Esophagus (tissue), 2 donors: ENCODE results near the gene CAMK2G. TPM values are rescaled to one million over a fixed set of nuclear protein-coding genes. Genes with fewer than 3 reads are reported as not detected.

ENCODE experiments used
- H3K27ac ChIP-seq, 2 donors: one replicate each; pipeline ENCODE4 v1.5.1; 2013; ENCODE audit warnings: low read depth in 2 of 2, mild to moderate bottlenecking in 2 of 2, inconsistent platforms in 1 of 2, low read length in 1 of 2, moderate library complexity in 1 of 2
- H3K27me3 ChIP-seq, 2 donors: one replicate each; pipeline ENCODE4 v1.6.1; 2013; ENCODE audit warnings: low read length in 2 of 2, control low read depth in 1 of 2, mild to moderate bottlenecking in 1 of 2; ENCODE audit not compliant: insufficient read depth in 2 of 2, control insufficient read depth in 1 of 2
- H3K36me3 ChIP-seq, 2 donors: one replicate each; pipeline ENCODE4 v1.6.1; 2013; ENCODE audit warnings: low read length in 1 of 2; ENCODE audit not compliant: control insufficient read depth in 2 of 2, insufficient read depth in 2 of 2
- H3K4me1 ChIP-seq, 2 donors: one replicate each; pipeline ENCODE4 v1.6.1; 2013; ENCODE audit warnings: low read length in 1 of 2; ENCODE audit not compliant: control insufficient read depth in 2 of 2, insufficient read depth in 2 of 2
- H3K4me3 ChIP-seq, 2 donors: one replicate each; pipeline ENCODE4 v1.5.1; 2013; ENCODE audit warnings: low read length in 2 of 2, mild to moderate bottlenecking in 2 of 2, low read depth in 1 of 2, moderate library complexity in 1 of 2
- H3K9me3 ChIP-seq, 2 donors: one replicate each; pipeline ENCODE4 v1.6.1; 2013; ENCODE audit warnings: mild to moderate bottlenecking in 2 of 2, low read depth in 1 of 2, low read length in 1 of 2, moderate library complexity in 1 of 2; ENCODE audit not compliant: control insufficient read depth in 2 of 2, insufficient read depth in 1 of 2
- WGBS, 2 donors: extraction: QIAGEN DNeasy Blood & Tissue Kit; methylation state at CpG; one replicate each; pipeline ENCODE4 v1.1.7; 2013; 5-methylcytosine and 5-hydroxymethylcytosine counted together
- polyA plus RNA-seq, 2 donors: library from polyadenylated mRNA; stranded (reverse); fragments of 200-250 nt; gene quantifications; one replicate each; pipeline ENCODE4 v1.2.3, GENCODE V29; 2013
- donor health status: healthy with polysubstance abuse.
- donor health status: Bipolar disorder and iron deficiency.

The CAMK2G gene
- polyA plus RNA-seq, 2 donors = 16.1 to 25.3 TPM

- H3K9me3 ChIP-seq = no peaks in the 10 kb centered on the region
- H3K36me3 ChIP-seq = peaks cover 0 to 21% of the 10 kb centered on the region in 2 donors
- WGBS, 2 donors = 79 to 80% methylated on average over 10 of the region's 10 CpGs
- H3K27ac ChIP-seq = no peak overlapping the region
- peaks cover 6 to 28% of the 10 kb centered on the region in 2 donors for H3K4me1 ChIP-seq
- H3K4me3 ChIP-seq = no peak overlapping the region
- H3K27me3 ChIP-seq = no peaks in the 10 kb centered on the region
Observed at GRCh38 chr10:73914036-73914435, 39.7 kb upstream of the CAMK2G start.

GRCh38 chr10:73911553-73912004 lies 37.2 kb upstream of the CAMK2G start:
- Histone ChIP-seq H3K36me3 (peaks cover 0 to 20% of the 10 kb centered on the region in 2 donors), H3K4me3 (peak overlapping the region; percentile 63), H3K4me1 (peaks cover 6 to 27% of the 10 kb centered on the region in 2 donors), H3K27me3 (no peaks in the 10 kb centered on the region), H3K27ac (peak overlapping the region; percentile 17 to 23), H3K9me3 (no peaks in the 10 kb centered on the region)
- 9 to 13% methylated on average over 14 of the region's 14 CpGs for WGBS, 2 donors

- WGBS, 2 donors = 1% methylated on average over 26 to 74 of the region's 74 CpGs
- Histone ChIP-seq H3K36me3 (peaks cover 0 to 15% of the 10 kb centered on the region in 2 donors), H3K27ac (peak within 1 kb of the TSS; percentile 17 to 23)
Observed at GRCh38 chr10:73910764-73911552, 36.6 kb upstream of the CAMK2G start, which contains the start of gene PLAU. Gene PLAU, plus strand, starts transcription at chr10:73911132. Its CDS starts 424 bp downstream, at chr10:73911556.

GRCh38 chr10:73910401-73910763 lies 36.0 kb upstream of the CAMK2G start:
- 26 to 34% methylated on average over 9 of the region's 9 CpGs for WGBS, 2 donors

More at GRCh38 chr10:73910764-73911552, 36.6 kb upstream of the CAMK2G start, which contains the start of gene PLAU:
- Histone ChIP-seq H3K4me1 (peaks cover 6 to 27% of the 10 kb centered on the region in 2 donors), H3K9me3 (no peaks in the 10 kb centered on the region), H3K4me3 (peak within 1 kb of the TSS; percentile 63), H3K27me3 (no peaks in the 10 kb centered on the region)

GRCh38 chr10:73909540-73910115 lies 35.3 kb upstream of the CAMK2G start:
- WGBS, 2 donors = 70 to 81% methylated on average over 4 of the region's 4 CpGs
- Histone ChIP-seq H3K27me3 (no peaks in the 10 kb centered on the region), H3K27ac (peak overlapping the region in 1 of 2 donors; percentile 23), H3K9me3 (no peaks in the 10 kb centered on the region), H3K4me3 (no peak overlapping the region), H3K36me3 (peaks cover 0 to 9% of the 10 kb centered on the region in 2 donors), H3K4me1 (peaks cover 6 to 24% of the 10 kb centered on the region in 2 donors)

More at GRCh38 chr10:73910401-73910763, 36.0 kb upstream of the CAMK2G start:
- Histone ChIP-seq H3K36me3 (peaks cover 0 to 13% of the 10 kb centered on the region in 2 donors), H3K4me3 (peak overlapping the region; percentile 63), H3K27me3 (no peaks in the 10 kb centered on the region), H3K9me3 (no peaks in the 10 kb centered on the region), H3K4me1 (peaks cover 6 to 24% of the 10 kb centered on the region in 2 donors), H3K27ac (peak overlapping the region; percentile 17 to 23)

GRCh38 chr10:73908853-73909539 lies 34.6 kb upstream of the CAMK2G start:
- peaks cover 0 to 7% of the 10 kb centered on the region in 2 donors for H3K36me3 ChIP-seq
- H3K4me3 ChIP-seq = no peak overlapping the region
- peaks cover 6 to 23% of the 10 kb centered on the region in 2 donors for H3K4me1 ChIP-seq
- H3K27me3 ChIP-seq = no peaks in the 10 kb centered on the region
- no peaks in the 10 kb centered on the region for H3K9me3 ChIP-seq
- WGBS, 2 donors = 37 to 38% methylated on average over 10 of the region's 10 CpGs
- peak overlapping the region; percentile 13 to 23 for H3K27ac ChIP-seq

- H3K27me3 ChIP-seq = no peaks in the 10 kb centered on the region
Observed at GRCh38 chr10:73907841-73908517, 33.6 kb upstream of the CAMK2G start.

GRCh38 chr10:73906524-73907447 lies 32.4 kb upstream of the CAMK2G start:
- Histone ChIP-seq H3K27me3 (no peaks in the 10 kb centered on the region), H3K4me3 (no peak overlapping the region), H3K27ac (peak overlapping the region; percentile 79 to 82), H3K36me3 (no peaks in the 10 kb centered on the region), H3K9me3 (no peaks in the 10 kb centered on the region), H3K4me1 (peaks cover 6 to 13% of the 10 kb centered on the region in 2 donors)
- 56 to 63% methylated on average over 8 of the region's 8 CpGs for WGBS, 2 donors

More at GRCh38 chr10:73907841-73908517, 33.6 kb upstream of the CAMK2G start:
- Histone ChIP-seq H3K4me1 (peaks cover 6 to 17% of the 10 kb centered on the region in 2 donors), H3K9me3 (no peaks in the 10 kb centered on the region), H3K27ac (peak overlapping the region in 1 of 2 donors; percentile 24), H3K36me3 (no peaks in the 10 kb centered on the region), H3K4me3 (no peak overlapping the region)
- WGBS, 2 donors = 79 to 88% methylated on average over 6 of the region's 6 CpGs
